Activated CD8-positive, alpha-beta T cell treated with anti-CD3 and anti-CD28 coated beads, Interleukin-2, amount 10 ng/mL, durations not matched to agents 7 days and 5 days (primary cell): ENCODE data around the gene TIFAB. TPM values are rescaled to one million over a fixed set of nuclear protein-coding genes. Genes with fewer than 3 reads are reported as not detected.
A peak's percentile ranks its signal among the peaks of the same experiment; 100 is the strongest.

Experiments
- ATAC-seq: fragments of 150-1000 bp; cut with Tn5 transposase; one replicate; pipeline ENCODE4 v1.10.0; 2021; ENCODE audit warnings: moderate library complexity
- CTCF ChIA-PET: fragments of 350-600 bp; sonication (Branson Sonifier 250); formaldehyde crosslinking; loops from one replicate; lab custom pipeline; 2021; ENCODE audit warnings: antibody characterized with exemption; lab: Charles Lee
- POLR2A ChIA-PET: fragments of 350-600 bp; sonication (Branson Sonifier 250); formaldehyde crosslinking; loops from one replicate; lab custom pipeline; 2021; ENCODE audit warnings: antibody characterized with exemption; lab: Charles Lee
- DNase-seq: peaks from one replicate; pipeline ENCODE4 v3.0.0-alpha.2; 2020
- H3K27ac Mint-ChIP-seq: one replicate; pipeline ENCODE4 v1.8.0; 2021; ENCODE audit warnings: mild to moderate bottlenecking, mixed read lengths
- H3K27me3 Mint-ChIP-seq: one replicate; pipeline ENCODE4 v1.8.0; 2021; ENCODE audit warnings: low read depth, mixed read lengths
- H3K36me3 Mint-ChIP-seq: one replicate; pipeline ENCODE4 v1.8.0; 2021; ENCODE audit warnings: low read depth, mixed read lengths
- H3K4me1 Mint-ChIP-seq: one replicate; pipeline ENCODE4 v1.8.0; 2021; ENCODE audit warnings: low read depth, mixed read lengths
- H3K4me3 Mint-ChIP-seq: one replicate; pipeline ENCODE4 v1.8.0; 2021; ENCODE audit warnings: mild to moderate bottlenecking, mixed read lengths
- H3K9me3 Mint-ChIP-seq: one replicate; pipeline ENCODE4 v1.8.0; 2022; ENCODE audit warnings: mixed read lengths; ENCODE audit not compliant: insufficient read depth
- total RNA-seq, 2 experiments: library from RNA; stranded (reverse); gene quantifications; one replicate each; pipeline ENCODE4 v1.2.3, GENCODE V29; 2021

TIFAB gene
- total RNA-seq, 2 experiments from 2014 or later: not detected

DNA sequence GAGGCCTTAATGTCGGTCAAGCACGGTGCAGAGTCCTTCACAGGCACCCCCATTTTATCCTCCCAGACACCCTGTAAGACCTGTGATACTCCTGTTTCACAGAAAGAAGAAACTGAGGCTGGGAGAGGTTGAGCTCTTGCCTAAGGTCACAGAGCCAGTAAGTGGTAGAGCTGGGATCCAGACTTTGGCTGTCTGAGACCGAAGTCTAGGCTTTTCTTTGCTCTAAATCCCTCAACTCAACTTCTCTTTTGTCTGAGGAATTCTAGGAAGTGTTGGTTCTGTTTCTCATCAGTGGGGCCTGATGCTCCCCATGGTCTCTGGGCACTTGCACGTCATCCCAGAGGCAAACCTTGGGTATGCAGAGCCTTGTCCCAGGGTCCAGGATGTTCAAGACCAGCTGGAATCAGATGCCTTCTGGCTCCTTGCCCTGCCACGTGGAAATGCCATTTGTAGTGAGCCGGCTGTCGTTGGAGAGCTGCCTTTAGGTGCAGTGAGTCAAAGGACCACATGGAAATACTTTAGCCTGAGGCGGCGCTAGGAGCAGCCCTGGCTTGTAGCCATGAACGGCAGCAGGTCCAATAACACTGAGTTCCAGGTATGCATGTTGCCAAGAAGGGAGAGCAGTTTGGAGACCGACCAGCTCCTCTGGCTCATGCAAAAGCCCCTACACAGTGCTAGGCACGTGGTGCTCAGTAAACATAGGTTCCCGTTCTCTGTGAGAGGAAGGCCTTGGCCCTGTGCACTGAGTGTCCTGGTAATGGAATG is 14.2 kb downstream of the TIFAB start:
- ChIA-PET CTCF (interaction anchor here (1.0 to 1.5 kb wide), 3 partner anchors 12 to 128 kb away, joined by 4 to 6 read pairs (median 5); no protein-coding TSS in a partner anchor), POLR2A (no interaction called here)
- no peaks in the 10 kb centered on the region for H3K4me1 Mint-ChIP-seq
- H3K9me3 Mint-ChIP-seq: no peaks in the 10 kb centered on the region
- H3K27me3 Mint-ChIP-seq: peaks cover 17% of the 10 kb centered on the region
- DNase-seq (peak; percentile 12), ATAC-seq (no peak)
- no peak overlapping the region for H3K4me3 Mint-ChIP-seq
- H3K36me3 Mint-ChIP-seq: no peaks in the 10 kb centered on the region
- H3K27ac Mint-ChIP-seq: no peak overlapping the region

- CTCF ChIA-PET: interaction anchor here (1.2 to 1.5 kb wide), 2 partner anchors 12 to 20 kb away, joined by 4 to 6 read pairs; no protein-coding TSS in a partner anchor
- Mint-ChIP-seq H3K9me3 (no peaks in the 10 kb centered on the region), H3K27me3 (peaks cover 17% of the 10 kb centered on the region), H3K4me3 (no peak overlapping the region), H3K4me1 (no peaks in the 10 kb centered on the region), H3K36me3 (no peaks in the 10 kb centered on the region), H3K27ac (no peak overlapping the region)
- POLR2A ChIA-PET: no interaction called here
- ATAC-seq (no peak), DNase-seq (no peak)
Measured at GRCh38 chr5:135437422-135437795, 14.7 kb downstream of the TIFAB start.

GRCh38 chr5:135436951-135437418 is 15.2 kb downstream of the TIFAB start:
- Mint-ChIP-seq H3K9me3 (no peaks in the 10 kb centered on the region), H3K36me3 (no peaks in the 10 kb centered on the region), H3K27me3 (peaks cover 17% of the 10 kb centered on the region), H3K27ac (no peak overlapping the region), H3K4me1 (no peaks in the 10 kb centered on the region), H3K4me3 (no peak overlapping the region)
- ATAC-seq (no peak), DNase-seq (peak; percentile 17)
- CTCF ChIA-PET: interaction anchor here (1.2 kb wide), 1 partner anchor 21 kb away, joined by 4 read pairs; no protein-coding TSS in a partner anchor
- POLR2A ChIA-PET: no interaction called here

- no peak overlapping the region for H3K27ac Mint-ChIP-seq
- ATAC-seq (no peak), DNase-seq (peak; percentile 14)
- H3K27me3 Mint-ChIP-seq: peaks cover 15% of the 10 kb centered on the region
- ChIA-PET POLR2A (no interaction called here), CTCF (interaction anchor here (1.0 kb wide), 1 partner anchor 22 kb away, joined by 3 read pairs; no protein-coding TSS in a partner anchor)
- H3K4me3 Mint-ChIP-seq: no peak overlapping the region
- H3K36me3 Mint-ChIP-seq: no peaks in the 10 kb centered on the region
- H3K9me3 Mint-ChIP-seq: no peaks in the 10 kb centered on the region
- H3K4me1 Mint-ChIP-seq: no peaks in the 10 kb centered on the region
Measured at GRCh38 chr5:135435467-135436330, 16.5 kb downstream of the TIFAB start.

DNA sequence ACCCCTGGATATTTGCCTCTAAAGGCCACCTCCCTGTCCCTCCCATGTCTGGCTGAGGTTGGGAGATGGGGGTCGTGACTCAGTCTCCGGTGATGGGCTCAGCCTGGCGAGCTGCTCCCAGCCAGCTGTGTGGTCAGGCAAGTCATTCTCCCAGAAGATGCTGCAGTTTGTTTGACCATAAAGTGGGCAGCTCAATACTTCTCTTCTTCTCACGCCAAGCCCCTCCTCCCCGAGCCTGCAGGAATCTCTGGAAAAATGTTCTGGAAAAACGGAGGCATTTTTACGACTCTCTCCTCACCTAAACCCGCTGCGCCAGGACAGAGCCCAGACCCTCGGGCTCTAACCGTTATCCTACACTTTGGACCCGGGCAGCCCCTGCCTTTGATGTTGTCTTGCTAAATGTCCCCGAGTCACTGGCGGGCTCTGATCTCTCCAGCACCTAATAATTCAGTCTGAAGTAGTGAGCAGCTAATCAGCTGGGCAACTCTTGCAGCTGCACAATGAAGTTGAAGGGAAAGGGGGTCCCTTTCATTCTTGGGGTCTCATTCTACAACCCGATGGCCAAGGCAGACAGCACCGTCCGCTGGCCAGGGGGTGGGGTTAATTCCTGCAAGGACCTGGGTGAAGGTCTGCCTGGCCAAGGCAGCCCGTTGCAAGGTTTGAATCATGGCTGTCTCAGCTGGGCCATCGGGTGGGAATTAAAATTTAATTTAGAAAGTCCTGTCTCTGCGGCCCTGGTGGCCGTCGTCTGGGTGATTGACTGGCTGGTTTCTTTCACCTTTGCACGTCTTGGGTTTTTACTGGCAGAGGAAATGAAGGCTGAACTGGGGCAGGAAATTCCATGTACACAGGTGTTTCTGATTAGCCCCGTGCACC is 17.3 kb downstream of the TIFAB start:
- no peaks in the 10 kb centered on the region for H3K9me3 Mint-ChIP-seq
- ChIA-PET CTCF (interaction anchor here (1.1 kb wide), 1 partner anchor 131 kb away, joined by 3 read pairs; no protein-coding TSS in a partner anchor), POLR2A (no interaction called here)
- H3K27me3 Mint-ChIP-seq: peaks cover 18% of the 10 kb centered on the region
- no peak overlapping the region for H3K4me3 Mint-ChIP-seq
- DNase-seq: peak; percentile 10
- H3K36me3 Mint-ChIP-seq: no peaks in the 10 kb centered on the region
- ATAC-seq: no peak
- H3K4me1 Mint-ChIP-seq: no peaks in the 10 kb centered on the region
- H3K27ac Mint-ChIP-seq: no peak overlapping the region

DNA sequence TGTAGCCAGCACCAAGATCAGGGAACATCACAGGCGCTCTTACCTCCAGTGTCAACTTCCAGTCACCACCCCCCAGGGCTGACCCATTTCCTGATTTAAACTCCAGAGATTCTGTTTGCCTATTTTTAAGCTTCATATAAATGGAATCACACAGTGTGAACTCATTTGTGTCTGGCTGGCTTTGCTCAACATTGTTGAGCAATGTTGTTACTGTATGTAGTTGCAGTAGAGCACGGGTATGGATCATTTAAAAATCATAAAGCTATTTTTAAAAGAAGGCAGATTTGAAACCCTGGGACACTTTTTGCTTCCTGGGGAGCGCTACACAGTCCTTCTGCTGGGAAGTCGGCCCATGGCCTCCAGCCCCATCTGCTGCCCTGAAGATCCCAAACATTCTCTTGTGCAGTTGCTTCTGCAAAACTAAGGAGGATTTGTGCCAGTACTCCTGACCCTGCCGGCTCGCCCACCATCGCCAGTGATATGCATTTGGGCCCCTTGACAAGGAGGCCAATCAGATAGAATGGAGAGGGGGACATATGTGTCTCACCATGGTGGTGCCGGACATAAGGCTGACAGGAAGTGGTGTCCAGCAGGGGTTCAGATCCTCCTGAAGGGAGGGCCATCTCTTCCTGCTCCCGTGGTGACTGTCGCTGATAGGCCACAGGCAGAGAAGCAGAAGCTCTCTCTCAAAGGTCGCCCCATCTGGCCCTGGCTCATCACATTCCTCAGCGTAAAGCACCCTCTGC is 18.3 kb downstream of the TIFAB start:
- no peak overlapping the region for H3K4me3 Mint-ChIP-seq
- CTCF ChIA-PET: interaction anchor here (0.9 to 1.1 kb wide), 2 partner anchors 23 to 132 kb away, joined by 3 read pairs; no protein-coding TSS in a partner anchor
- no peaks in the 10 kb centered on the region for H3K4me1 Mint-ChIP-seq
- DNase-seq (peak; percentile 18), ATAC-seq (no peak)
- no peaks in the 10 kb centered on the region for H3K36me3 Mint-ChIP-seq
- POLR2A ChIA-PET: no interaction called here
- H3K27ac Mint-ChIP-seq: no peak overlapping the region
- peaks cover 20% of the 10 kb centered on the region for H3K27me3 Mint-ChIP-seq
- no peaks in the 10 kb centered on the region for H3K9me3 Mint-ChIP-seq

- CTCF ChIA-PET: no interaction called here
Measured at GRCh38 chr5:135432113-135432512, 20.0 kb downstream of the TIFAB start.

GRCh38 chr5:135430135-135430437 is 22.1 kb downstream of the TIFAB start:
- CTCF ChIA-PET: no interaction called here
- peaks cover 14% of the 10 kb centered on the region for H3K4me1 Mint-ChIP-seq
- H3K27ac Mint-ChIP-seq: no peak overlapping the region
- no peak overlapping the region for H3K4me3 Mint-ChIP-seq
- peaks cover 11% of the 10 kb centered on the region for H3K27me3 Mint-ChIP-seq
- no peaks in the 10 kb centered on the region for H3K9me3 Mint-ChIP-seq
- DNase-seq (no peak), ATAC-seq (no peak)
- H3K36me3 Mint-ChIP-seq: no peaks in the 10 kb centered on the region
- POLR2A ChIA-PET: no interaction called here

More at GRCh38 chr5:135432113-135432512, 20.0 kb downstream of the TIFAB start:
- Mint-ChIP-seq H3K27me3 (peaks cover 17% of the 10 kb centered on the region), H3K36me3 (no peaks in the 10 kb centered on the region), H3K4me1 (no peaks in the 10 kb centered on the region), H3K4me3 (no peak overlapping the region), H3K9me3 (no peaks in the 10 kb centered on the region), H3K27ac (no peak overlapping the region)
- POLR2A ChIA-PET: no interaction called here
- DNase-seq: no peak
- no peak for ATAC-seq

GRCh38 chr5:135429301-135430134 is 22.6 kb downstream of the TIFAB start:
- CTCF ChIA-PET: no interaction called here
- ATAC-seq (no peak), DNase-seq (no peak)
- H3K4me1 Mint-ChIP-seq: peaks cover 19% of the 10 kb centered on the region
- H3K9me3 Mint-ChIP-seq: no peaks in the 10 kb centered on the region
- no peaks in the 10 kb centered on the region for H3K36me3 Mint-ChIP-seq
- H3K27ac Mint-ChIP-seq: no peak overlapping the region
- POLR2A ChIA-PET: no interaction called here
- peaks cover 9% of the 10 kb centered on the region for H3K27me3 Mint-ChIP-seq
- H3K4me3 Mint-ChIP-seq: no peak overlapping the region

- H3K27me3 Mint-ChIP-seq: peaks cover 12% of the 10 kb centered on the region
- ChIA-PET CTCF (no interaction called here), POLR2A (no interaction called here)
- ATAC-seq: no peak
- H3K4me3 Mint-ChIP-seq: no peak overlapping the region
- H3K27ac Mint-ChIP-seq: no peak overlapping the region
- H3K4me1 Mint-ChIP-seq: peaks cover 19% of the 10 kb centered on the region
- DNase-seq: no peak
- H3K36me3 Mint-ChIP-seq: no peaks in the 10 kb centered on the region
- no peaks in the 10 kb centered on the region for H3K9me3 Mint-ChIP-seq
Measured at GRCh38 chr5:135428586-135428985, 23.6 kb downstream of the TIFAB start.
